Mononuclear cell (primary cell): ENCODE results near the gene EYS. TPM values are rescaled to one million over a fixed set of nuclear protein-coding genes. Genes with fewer than 3 reads are reported as not detected.

ENCODE experiments used
- H3K27me3 ChIP-seq: 2 replicates; pipeline ENCODE4 v1.6.0; 2011; ENCODE audit warnings: low read length, control low read depth; ENCODE audit not compliant: insufficient read depth
- H3K4me1 ChIP-seq: 2 replicates; pipeline ENCODE4 v1.5.1; 2011; ENCODE audit warnings: mild to moderate bottlenecking, low read length, control low read depth; ENCODE audit not compliant: insufficient read depth
- H3K4me3 ChIP-seq: 2 replicates; pipeline ENCODE4 v1.5.1; 2011; ENCODE audit warnings: mild to moderate bottlenecking, low read length, moderate library complexity
- H3K9me3 ChIP-seq: 2 replicates; pipeline ENCODE4 v1.5.1; 2011; ENCODE audit warnings: low read depth, mild to moderate bottlenecking, control low read depth, low read length
- total RNA-seq: library from RNA; depleted of rRNA; stranded (reverse); fragments of >200 nt; gene quantifications from one replicate; pipeline ENCODE4 v1.2.3, GENCODE V29; 2012

The EYS gene
- total RNA-seq, 1 donor = under 0.01 TPM

DNA sequence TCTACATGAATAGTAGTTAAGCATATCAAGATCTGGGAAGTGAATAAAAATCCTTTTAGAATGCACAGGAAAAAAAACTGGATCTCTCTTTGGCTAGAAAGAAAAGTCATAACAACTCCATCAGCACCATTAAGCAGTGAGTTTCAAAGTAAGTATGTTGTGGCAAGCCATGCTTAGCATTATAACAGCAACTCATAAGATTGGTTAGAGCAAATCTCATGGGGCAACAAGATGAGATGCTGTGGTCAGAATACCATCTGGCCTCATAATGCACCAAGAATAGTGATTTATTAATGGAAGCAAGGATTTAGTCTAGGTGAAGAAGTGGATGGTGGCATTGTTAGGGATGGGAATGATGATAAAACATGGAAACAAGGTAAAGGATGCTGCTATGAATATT lies 1912.0 kb downstream of the EYS start:
- Histone ChIP-seq H3K4me1 (peaks cover 32% of the 10 kb centered on the region), H3K4me3 (no peak overlapping the region), H3K9me3 (no peaks in the 10 kb centered on the region), H3K27me3 (no peaks in the 10 kb centered on the region)

DNA sequence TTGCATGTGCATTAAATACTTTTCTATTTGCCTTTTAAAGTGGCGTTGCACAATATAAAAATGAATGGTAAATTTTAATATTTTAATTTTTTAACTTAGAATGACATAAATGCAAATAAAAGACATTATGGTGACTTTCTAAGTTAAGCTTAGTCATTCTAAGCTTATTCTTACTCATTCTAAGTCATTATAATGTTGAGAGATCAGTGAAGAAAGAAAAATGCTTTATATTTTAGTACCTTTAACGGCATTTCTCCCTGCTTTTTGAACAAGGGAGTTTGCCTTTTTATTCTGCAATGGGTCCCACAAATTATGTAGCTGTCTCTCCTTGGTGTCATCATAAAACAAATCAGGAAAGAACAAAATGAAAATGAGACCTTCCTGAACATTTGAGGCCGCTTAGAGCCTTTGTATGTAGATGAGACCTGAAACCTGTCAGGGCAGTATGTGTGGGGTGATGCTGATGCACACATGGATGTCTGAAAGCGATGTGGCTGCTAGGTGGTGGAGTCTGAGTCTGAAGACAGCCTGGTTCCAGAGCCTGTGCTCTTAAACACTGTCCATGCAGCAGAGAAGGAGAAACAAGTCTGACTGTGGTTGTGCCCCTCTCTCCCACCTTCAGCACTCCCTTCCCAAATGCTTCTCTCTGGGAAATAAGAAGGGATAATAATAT lies 1913.4 kb downstream of the EYS start:
- peaks cover 32% of the 10 kb centered on the region for H3K4me1 ChIP-seq
- H3K4me3 ChIP-seq = no peak overlapping the region
- H3K9me3 ChIP-seq = no peaks in the 10 kb centered on the region
- H3K27me3 ChIP-seq = no peaks in the 10 kb centered on the region

DNA sequence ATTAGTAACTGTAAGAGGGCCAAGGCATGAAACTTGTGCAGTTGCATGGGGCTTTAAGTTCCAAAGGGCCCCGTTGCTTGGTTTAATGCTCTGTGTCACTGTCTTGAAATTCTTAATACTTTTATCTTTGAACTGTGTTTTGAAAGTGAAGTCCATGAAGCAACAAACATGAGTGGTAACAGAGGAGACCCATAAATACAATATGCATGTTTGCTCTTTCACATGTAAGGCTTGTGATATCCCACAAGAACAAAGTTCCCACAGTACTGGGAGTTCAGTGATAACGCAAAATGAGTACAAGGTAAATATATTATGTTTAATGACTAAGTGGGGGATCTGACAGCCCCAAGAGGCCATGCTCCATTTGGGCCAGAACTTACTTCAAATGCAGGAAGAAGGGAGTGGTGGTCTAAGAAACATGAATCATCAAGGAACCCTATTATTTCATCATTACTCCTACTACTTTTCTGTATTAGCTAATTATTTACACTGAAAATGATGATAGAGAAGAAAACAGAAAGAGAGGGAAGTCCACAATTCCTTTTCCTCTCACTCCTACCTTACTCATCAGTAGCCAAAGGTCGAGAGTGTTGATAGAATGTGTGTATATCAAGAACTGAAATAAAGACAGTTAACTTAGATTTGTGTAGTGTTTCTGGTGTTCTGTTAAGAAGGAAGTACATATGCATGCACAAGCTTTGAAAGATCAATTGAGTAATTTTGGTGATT lies 1914.1 kb downstream of the EYS start:
- Histone ChIP-seq H3K9me3 (no peaks in the 10 kb centered on the region), H3K4me3 (no peak overlapping the region), H3K4me1 (peaks cover 32% of the 10 kb centered on the region), H3K27me3 (no peaks in the 10 kb centered on the region)

- H3K27me3 ChIP-seq = peaks cover under 1% of the 10 kb centered on the region
- H3K4me1 ChIP-seq = peaks cover 25% of the 10 kb centered on the region
- H3K9me3 ChIP-seq = no peaks in the 10 kb centered on the region
- no peak overlapping the region for H3K4me3 ChIP-seq
Measured at GRCh38 chr6:63790334-63790733, 1916.7 kb downstream of the EYS start.

GRCh38 chr6:63789699-63790098 lies 1917.3 kb downstream of the EYS start:
- H3K27me3 ChIP-seq = peaks cover 2% of the 10 kb centered on the region
- H3K4me1 ChIP-seq = peaks cover 19% of the 10 kb centered on the region
- no peaks in the 10 kb centered on the region for H3K9me3 ChIP-seq
- no peak overlapping the region for H3K4me3 ChIP-seq

GRCh38 chr6:63788569-63788968 lies 1918.5 kb downstream of the EYS start:
- H3K4me1 ChIP-seq = peaks cover 7% of the 10 kb centered on the region
- H3K9me3 ChIP-seq = no peaks in the 10 kb centered on the region
- no peak overlapping the region for H3K4me3 ChIP-seq
- H3K27me3 ChIP-seq = peaks cover 2% of the 10 kb centered on the region

DNA sequence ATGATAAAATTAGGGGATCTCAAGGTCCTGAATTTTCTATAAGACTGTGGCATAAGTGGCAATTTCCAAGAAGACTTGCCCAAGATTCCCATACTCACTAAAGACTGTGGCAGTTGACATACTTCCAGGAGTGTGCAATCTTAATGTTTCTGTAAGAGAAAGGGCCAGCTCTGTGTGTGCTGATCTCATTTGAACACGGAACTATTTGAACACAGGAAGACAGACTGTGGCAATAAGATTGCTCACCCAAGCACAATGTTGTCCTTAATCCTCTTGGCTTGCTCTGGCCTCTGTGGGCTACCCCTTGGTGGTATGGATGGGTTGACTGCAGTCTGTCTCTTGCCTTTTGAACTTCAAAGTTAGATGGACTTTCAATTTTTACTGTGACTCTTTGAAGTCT lies 1920.0 kb downstream of the EYS start:
- no peaks in the 10 kb centered on the region for H3K4me1 ChIP-seq
- H3K9me3 ChIP-seq = no peaks in the 10 kb centered on the region
- H3K4me3 ChIP-seq = no peak overlapping the region
- H3K27me3 ChIP-seq = peaks cover 2% of the 10 kb centered on the region

- Histone ChIP-seq H3K9me3 (no peaks in the 10 kb centered on the region), H3K4me3 (no peak overlapping the region), H3K4me1 (no peaks in the 10 kb centered on the region), H3K27me3 (peaks cover 2% of the 10 kb centered on the region)
Measured at GRCh38 chr6:63785006-63785405, 1922.0 kb downstream of the EYS start.

- no peak overlapping the region for H3K4me3 ChIP-seq
Measured at GRCh38 chr6:63783096-63783495, 1923.9 kb downstream of the EYS start.

DNA sequence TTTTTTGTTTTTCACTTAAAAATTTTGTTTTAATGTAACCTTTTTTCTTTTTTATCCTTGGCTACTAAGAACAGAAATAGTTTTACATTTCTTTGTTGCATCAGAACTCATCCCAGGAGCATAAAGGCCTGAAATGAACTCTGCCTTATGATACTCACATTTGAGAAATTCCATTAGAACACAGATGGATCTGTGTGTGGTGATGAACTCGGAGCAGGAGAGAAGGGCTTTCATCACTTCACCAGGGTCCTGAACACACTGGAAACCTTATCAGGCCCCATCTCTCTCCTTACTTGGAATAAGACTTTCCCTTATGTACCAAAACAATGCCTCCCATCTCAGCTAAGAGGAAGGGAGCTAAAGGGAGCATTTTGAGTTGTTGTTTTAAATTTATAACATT lies 1932.1 kb downstream of the EYS start:
- no peak overlapping the region for H3K4me3 ChIP-seq
- H3K27me3 ChIP-seq = no peaks in the 10 kb centered on the region
- H3K4me1 ChIP-seq = no peaks in the 10 kb centered on the region
- H3K9me3 ChIP-seq = no peaks in the 10 kb centered on the region

More at GRCh38 chr6:63783096-63783495, 1923.9 kb downstream of the EYS start:
- H3K4me1 ChIP-seq = no peaks in the 10 kb centered on the region
- H3K27me3 ChIP-seq = peaks cover 2% of the 10 kb centered on the region
- H3K9me3 ChIP-seq = no peaks in the 10 kb centered on the region

- no peaks in the 10 kb centered on the region for H3K27me3 ChIP-seq
- H3K4me3 ChIP-seq = no peak overlapping the region
- no peaks in the 10 kb centered on the region for H3K4me1 ChIP-seq
- H3K9me3 ChIP-seq = no peaks in the 10 kb centered on the region
Measured at GRCh38 chr6:63773200-63773599, 1933.8 kb downstream of the EYS start.

- no peak overlapping the region for H3K4me3 ChIP-seq
- H3K4me1 ChIP-seq = no peaks in the 10 kb centered on the region
- no peaks in the 10 kb centered on the region for H3K9me3 ChIP-seq
- H3K27me3 ChIP-seq = no peaks in the 10 kb centered on the region
Measured at GRCh38 chr6:63765828-63766227, 1941.2 kb downstream of the EYS start.

GRCh38 chr6:63764318-63764916 lies 1942.6 kb downstream of the EYS start:
- Histone ChIP-seq H3K27me3 (no peaks in the 10 kb centered on the region), H3K9me3 (no peaks in the 10 kb centered on the region), H3K4me3 (no peak overlapping the region), H3K4me1 (no peaks in the 10 kb centered on the region)

GRCh38 chr6:63760199-63760598 lies 1946.8 kb downstream of the EYS start:
- Histone ChIP-seq H3K4me3 (no peak overlapping the region), H3K27me3 (no peaks in the 10 kb centered on the region), H3K4me1 (no peaks in the 10 kb centered on the region), H3K9me3 (no peaks in the 10 kb centered on the region)

DNA sequence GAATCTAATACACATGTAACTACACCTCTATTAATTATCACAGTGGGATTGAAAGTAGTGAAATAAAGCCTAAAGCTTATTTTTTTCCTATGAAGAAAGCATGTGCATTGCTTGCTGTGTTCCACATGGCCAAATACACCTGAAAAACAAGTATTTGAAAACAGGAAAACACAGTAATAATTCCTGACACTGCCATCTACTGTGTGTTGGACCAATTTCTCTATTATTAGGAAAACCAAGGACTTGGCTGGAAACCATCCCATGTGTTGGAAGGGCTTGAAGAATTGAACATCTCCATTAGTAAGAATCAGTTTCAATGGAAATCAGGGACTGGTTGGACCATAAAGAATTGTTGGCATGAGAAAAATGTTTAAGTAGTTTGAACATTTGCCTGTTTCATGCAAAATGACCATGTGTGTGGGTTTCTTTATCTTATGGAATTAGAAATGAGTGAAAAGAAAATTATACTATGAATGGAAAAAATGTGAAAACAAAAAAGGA lies 1947.4 kb downstream of the EYS start:
- Histone ChIP-seq H3K4me3 (no peak overlapping the region), H3K27me3 (no peaks in the 10 kb centered on the region), H3K4me1 (no peaks in the 10 kb centered on the region), H3K9me3 (no peaks in the 10 kb centered on the region)
